GM21529 (cell line): Measurements from ENCODE around the gene UGT2B7.

Experiments
- ATAC-seq: cut with Tn5 transposase; IDR thresholded peaks from one replicate; pipeline ENCODE4 v1.9.1; 2021; ENCODE audit not compliant: unreplicated experiment

The UGT2B7 gene

DNA sequence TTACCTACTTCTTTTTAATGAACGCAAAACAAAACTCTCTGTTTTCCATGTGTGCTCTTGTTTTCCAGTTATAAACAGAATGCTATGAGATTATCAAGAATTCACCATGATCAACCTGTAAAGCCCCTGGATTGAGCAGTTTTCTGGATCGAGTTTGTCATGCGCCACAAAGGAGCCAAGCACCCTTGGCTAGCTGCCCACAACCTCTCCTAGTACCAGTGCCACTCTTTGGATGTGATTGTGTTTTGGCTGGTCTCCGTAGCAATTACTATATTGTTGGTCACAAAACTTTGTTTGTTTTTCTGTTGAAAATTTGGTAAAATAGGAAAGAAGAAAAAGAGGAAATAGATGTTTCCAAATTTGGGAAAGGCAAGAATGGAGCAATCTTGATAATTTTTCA is 51.1 kb downstream of the UGT2B7 start:
- no peak for ATAC-seq

DNA sequence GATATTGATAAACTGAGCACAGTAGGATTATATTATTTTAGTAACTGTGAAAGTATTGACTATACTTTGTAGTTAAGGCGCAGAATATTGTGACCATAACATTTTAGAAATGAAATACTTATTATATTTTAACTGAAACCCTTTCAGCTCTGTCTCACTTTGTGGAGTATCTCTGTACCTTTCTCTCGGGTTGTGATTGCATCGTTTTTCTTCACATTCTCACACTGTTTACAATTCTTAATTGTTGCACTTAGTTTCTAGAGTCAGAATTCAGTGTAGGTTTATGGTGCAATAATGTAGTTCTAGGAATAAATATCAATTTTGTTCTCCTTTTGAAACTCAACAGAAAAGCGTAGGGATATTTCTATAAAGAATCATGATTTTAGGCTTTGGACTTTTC is 57.7 kb downstream of the UGT2B7 start:
- ATAC-seq, result no peak

DNA sequence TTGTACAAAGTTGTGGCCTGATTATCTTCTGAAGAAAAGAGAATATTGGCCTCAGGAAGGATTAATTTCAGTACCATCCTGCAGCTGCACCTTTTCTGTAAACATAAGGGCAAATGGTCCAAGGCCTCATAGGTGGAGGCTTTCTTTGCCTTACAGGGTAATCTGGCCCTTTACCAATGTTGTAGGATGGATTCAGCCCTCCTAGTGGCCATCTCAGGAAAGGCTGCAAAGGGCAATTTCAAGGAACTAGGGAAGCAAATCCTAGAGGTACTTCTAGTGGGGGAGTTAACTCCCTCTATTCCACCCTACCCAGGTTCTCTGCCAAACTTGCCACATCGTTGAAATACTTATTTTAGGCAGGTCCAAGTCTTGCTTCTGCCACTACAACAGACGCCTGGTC is 60.6 kb downstream of the UGT2B7 start:
- peak; percentile 58 for ATAC-seq
